Osteocyte (in vitro differentiated cells): ENCODE data around the gene GRIA3. TPM values are rescaled to one million over a fixed set of nuclear protein-coding genes. Genes with fewer than 3 reads are reported as not detected.
"Not testable (repeated sequence)": the region's sequence is repeated elsewhere in the genome, so short reads cannot be mapped to it uniquely, and the experiment has no call there.

ENCODE experiments used
- DNase-seq: peaks from one replicate; pipeline ENCODE4 v3.0.0; 2021; ENCODE audit warnings: mixed read lengths; ENCODE audit not compliant: unreplicated experiment; ENCODE audit errors: extremely low spot score
- H3K27ac Mint-ChIP-seq: one replicate; pipeline ENCODE4 v1.8.0; 2021; ENCODE audit warnings: mild to moderate bottlenecking, mixed read lengths; ENCODE audit not compliant: unreplicated experiment
- H3K27me3 Mint-ChIP-seq: one replicate; pipeline ENCODE4 v1.8.0; 2021; ENCODE audit warnings: mixed read lengths; ENCODE audit not compliant: unreplicated experiment
- H3K36me3 Mint-ChIP-seq: one replicate; pipeline ENCODE4 v1.8.0; 2021; ENCODE audit warnings: mixed read lengths; ENCODE audit not compliant: unreplicated experiment
- H3K4me1 Mint-ChIP-seq: one replicate; pipeline ENCODE4 v1.8.0; 2021; ENCODE audit warnings: mixed read lengths; ENCODE audit not compliant: unreplicated experiment
- H3K4me3 Mint-ChIP-seq: one replicate; pipeline ENCODE4 v1.8.0; 2021; ENCODE audit warnings: mild to moderate bottlenecking, moderate library complexity, mixed read lengths; ENCODE audit not compliant: unreplicated experiment
- H3K9me3 Mint-ChIP-seq: one replicate; pipeline ENCODE4 v1.8.0; 2021; ENCODE audit warnings: mixed read lengths; ENCODE audit not compliant: unreplicated experiment
- CTCF ChIP-seq: fragments of 200-600 bp; sonication (generic); IDR thresholded peaks from 2 replicates; pipeline ENCODE4 v1.5.0; 2021; ENCODE audit warnings: antibody characterized with exemption, mild to moderate bottlenecking, moderate library complexity
- total RNA-seq: library from RNA; stranded (reverse); gene quantifications from 2 replicates; pipeline ENCODE4 v1.2.1, GENCODE V29; 2021

The GRIA3 gene
- total RNA-seq, 1 donor from 2014 or later: not detected

GRCh38 chrX:123425471-123425870 is 241.4 kb downstream of the GRIA3 start:
- Mint-ChIP-seq H3K9me3 (no peaks in the 10 kb centered on the region), H3K27ac (no peak overlapping the region), H3K36me3 (no peaks in the 10 kb centered on the region), H3K4me3 (no peak overlapping the region), H3K27me3 (no peaks in the 10 kb centered on the region), H3K4me1 (no peaks in the 10 kb centered on the region)
- TF ChIP-seq CTCF: no peak
- DNase-seq: no peak

- no peak for TF ChIP-seq CTCF
- H3K27me3 Mint-ChIP-seq: no peaks in the 10 kb centered on the region
- H3K27ac Mint-ChIP-seq: no peak overlapping the region
Measured at GRCh38 chrX:123425904-123426303, 241.8 kb downstream of the GRIA3 start.

DNA sequence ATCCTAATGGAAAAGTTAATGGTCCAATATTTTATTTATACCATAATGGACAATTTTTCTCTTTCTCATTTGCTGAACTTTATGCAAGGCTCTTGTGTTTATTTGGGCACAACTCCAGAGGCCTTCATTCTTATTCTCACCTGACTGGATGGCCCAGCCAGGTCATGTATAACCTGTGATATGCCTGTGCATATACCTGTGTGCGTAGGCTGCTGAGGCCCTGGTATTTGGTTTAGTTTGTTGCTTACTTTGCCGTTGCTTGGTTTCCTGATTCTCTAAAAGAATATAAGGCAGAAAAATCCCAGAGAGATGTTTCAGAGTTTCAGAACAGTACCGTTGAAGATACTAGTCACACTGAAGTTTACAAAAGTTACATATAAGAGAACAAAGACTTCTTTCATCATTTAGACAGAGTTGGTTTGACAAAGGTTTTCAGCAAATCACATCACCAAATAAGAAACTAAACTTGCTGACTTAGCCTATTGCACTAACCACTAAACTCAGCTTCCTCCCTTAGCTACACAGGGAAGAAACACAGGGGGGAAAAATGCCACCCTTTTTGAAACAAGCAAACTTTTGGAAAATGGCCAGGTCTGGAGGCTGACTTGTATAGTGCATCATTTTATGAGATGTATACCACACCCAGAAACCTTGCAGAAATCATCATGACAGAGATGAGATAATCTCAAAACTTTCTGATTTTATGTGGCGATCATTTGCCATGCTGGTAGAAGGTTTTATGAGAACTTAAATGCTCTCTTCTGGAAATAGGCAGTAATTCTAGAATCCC is 248.5 kb downstream of the GRIA3 start:
- TF ChIP-seq CTCF: no peak
- Mint-ChIP-seq H3K4me1 (no peaks in the 10 kb centered on the region), H3K9me3 (peaks cover 5% of the 10 kb centered on the region), H3K27ac (no peak overlapping the region), H3K4me3 (no peak overlapping the region), H3K36me3 (no peaks in the 10 kb centered on the region), H3K27me3 (no peaks in the 10 kb centered on the region)
- no peak for DNase-seq

More at GRCh38 chrX:123425904-123426303, 241.8 kb downstream of the GRIA3 start:
- Mint-ChIP-seq H3K9me3 (no peaks in the 10 kb centered on the region), H3K36me3 (no peaks in the 10 kb centered on the region), H3K4me1 (no peaks in the 10 kb centered on the region), H3K4me3 (no peak overlapping the region)
- DNase-seq: no peak

- no peak for DNase-seq
- no peaks in the 10 kb centered on the region for H3K36me3 Mint-ChIP-seq
- no peaks in the 10 kb centered on the region for H3K4me1 Mint-ChIP-seq
- peaks cover 25% of the 10 kb centered on the region for H3K9me3 Mint-ChIP-seq
- no peak overlapping the region for H3K27ac Mint-ChIP-seq
- TF ChIP-seq CTCF: no peak
- no peak overlapping the region for H3K4me3 Mint-ChIP-seq
- H3K27me3 Mint-ChIP-seq: no peaks in the 10 kb centered on the region
Measured at GRCh38 chrX:123436512-123437136, 252.5 kb downstream of the GRIA3 start.

DNA sequence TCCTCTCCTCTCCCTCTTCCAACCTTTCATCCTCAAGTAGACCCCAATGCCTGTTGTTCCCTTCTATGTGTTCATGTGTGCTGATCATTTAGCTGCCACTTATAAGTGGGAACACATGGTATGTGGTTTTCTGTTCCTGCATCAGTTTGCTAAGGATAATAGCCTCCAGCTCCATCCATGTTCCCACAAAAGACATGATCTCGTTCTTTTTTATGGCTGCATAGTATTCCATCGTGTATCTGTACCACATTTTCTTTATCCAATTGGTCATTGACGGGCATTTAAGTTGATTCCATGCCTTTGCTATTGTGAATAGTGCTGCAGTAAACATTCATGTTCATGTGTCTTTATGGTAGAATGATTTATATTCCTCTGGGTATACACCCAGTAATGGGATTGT is 255.8 kb downstream of the GRIA3 start:
- H3K9me3 Mint-ChIP-seq: peaks cover 25% of the 10 kb centered on the region
- not testable (repeated sequence) for H3K36me3 Mint-ChIP-seq, H3K4me3 Mint-ChIP-seq, H3K27me3 Mint-ChIP-seq, DNase-seq, H3K27ac Mint-ChIP-seq, H3K4me1 Mint-ChIP-seq
